BJ (cell line): ENCODE data around the gene ACOX1. TPM values are rescaled to one million over a fixed set of nuclear protein-coding genes. Genes with fewer than 3 reads are reported as not detected.

Experiments used
- CTCF ChIA-PET: fragments of 350-600 bp; formaldehyde crosslinking; extraction: SDS; loops from one replicate; lab custom pipeline; 2021; ENCODE audit warnings: antibody characterized with exemption, inconsistent platforms; lab: Yijun Ruan, JAX
- POLR2A ChIA-PET: fragments of 300-600 bp; sonication (Branson Sonifier 250); formaldehyde crosslinking; extraction: SDS; loops from one replicate; lab custom pipeline; 2021; ENCODE audit warnings: antibody characterized with exemption; lab: Charles Lee
- DNase-seq: peaks from one replicate; pipeline ENCODE4 v3.0.0-alpha.2; 2011; ENCODE audit warnings: low read depth
- H3K27me3 ChIP-seq: 2 replicates; pipeline ENCODE4 v1.6.0; 2011; ENCODE audit warnings: low read length; ENCODE audit not compliant: control insufficient read depth, insufficient read depth
- H3K36me3 ChIP-seq: 2 replicates; pipeline ENCODE4 v1.5.1; 2011; ENCODE audit warnings: low read length; ENCODE audit not compliant: control insufficient read depth, insufficient read depth
- H3K4me3 ChIP-seq: 2 replicates; pipeline ENCODE4 v1.5.1; 2011; ENCODE audit warnings: low read depth, mild to moderate bottlenecking, control low read depth, low read length
- CTCF ChIP-seq: IDR thresholded peaks from 2 replicates; pipeline ENCODE4 v1.5.1; 2011; ENCODE audit warnings: low read depth, mild to moderate bottlenecking, control low read depth, inconsistent platforms, low read length, moderate library complexity; ENCODE audit not compliant: insufficient read depth
- polyA plus RNA-seq: library from polyadenylated mRNA; depleted of rRNA; stranded (reverse); fragments of >200 nt; gene quantifications from 2 replicates; pipeline ENCODE4 v1.2.3, GENCODE V29; 2011

The ACOX1 gene
- polyA plus RNA-seq, 1 experiment, result 33.6 TPM

GRCh38 chr17:75996665-75997590 is 18.0 kb upstream of the ACOX1 start:
- POLR2A ChIA-PET, result no interaction called here
- no peak overlapping the region for H3K4me3 ChIP-seq
- H3K27me3 ChIP-seq, result no peaks in the 10 kb centered on the region
- H3K36me3 ChIP-seq, result peaks cover 3% of the 10 kb centered on the region
- no peak for DNase-seq
- TF ChIP-seq CTCF, result no peak
- CTCF ChIA-PET, result interaction anchor here (1.8 to 19.9 kb wide), 4 partner anchors 9 to 89 kb away, joined by 9 to 264 read pairs (median 22); partner anchors contain the start of gene MRPL38

DNA sequence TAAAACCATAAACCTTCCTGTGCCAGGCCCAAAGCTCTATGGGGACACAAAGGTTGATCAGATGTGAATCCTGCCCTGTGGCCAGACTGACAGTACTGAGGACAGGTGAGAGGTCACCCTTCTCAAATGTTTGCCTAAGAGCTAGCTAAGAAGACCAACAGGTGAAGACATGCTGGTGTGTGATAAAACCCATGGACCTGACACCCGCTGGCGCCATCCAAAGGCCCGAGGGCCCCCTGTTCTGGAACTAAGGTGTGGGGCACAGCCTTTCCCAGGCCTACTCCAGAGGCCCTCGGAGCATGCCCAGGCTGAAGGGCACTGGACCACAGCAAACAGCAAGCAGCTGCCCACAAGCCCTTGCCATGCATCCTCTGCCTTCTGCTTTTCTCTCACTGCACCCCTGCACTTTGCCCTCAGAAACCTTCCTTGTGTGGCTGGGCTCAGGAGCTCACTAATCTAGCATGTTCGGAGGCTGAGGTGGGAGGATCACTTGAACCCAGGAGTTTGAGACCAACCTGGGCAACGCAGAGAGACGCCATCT is 16.5 kb upstream of the ACOX1 start:
- CTCF ChIA-PET, result interaction anchor here (2.9 to 19.9 kb wide), 2 partner anchors 19 to 88 kb away, joined by 15 to 264 read pairs; partner anchors contain the start of gene MRPL38
- peaks cover 6% of the 10 kb centered on the region for H3K36me3 ChIP-seq
- no peaks in the 10 kb centered on the region for H3K27me3 ChIP-seq
- POLR2A ChIA-PET, result no interaction called here
- no peak overlapping the region for H3K4me3 ChIP-seq
- no peak for TF ChIP-seq CTCF
- no peak for DNase-seq

- CTCF ChIA-PET, result interaction anchor here (0.9 to 2.9 kb wide), 2 partner anchors 10 to 19 kb away, joined by 3 to 15 read pairs; no protein-coding TSS in a partner anchor
- H3K4me3 ChIP-seq, result no peak overlapping the region
Measured at GRCh38 chr17:75994802-75995370, 15.9 kb upstream of the ACOX1 start.

DNA sequence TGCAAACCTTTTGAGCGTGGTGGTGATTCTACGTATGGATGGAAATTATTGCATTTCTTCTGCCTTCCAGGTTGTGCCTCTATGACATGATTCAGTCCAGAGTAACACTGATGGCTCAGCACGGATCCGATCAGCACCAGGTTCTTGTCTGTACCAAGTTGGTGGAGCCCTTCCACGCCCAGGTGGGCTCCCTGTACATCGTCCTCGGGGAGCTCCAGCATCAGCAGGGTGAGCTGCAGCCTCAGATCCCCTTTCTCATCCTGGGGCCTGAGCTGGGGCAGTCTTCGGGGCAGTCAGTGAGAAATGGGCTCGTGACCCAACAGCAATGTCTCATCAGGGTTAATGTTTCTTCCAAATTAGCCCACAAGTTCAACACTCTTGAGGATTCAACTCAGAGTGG is 12.4 kb upstream of the ACOX1 start:
- no peak for DNase-seq
- ChIA-PET POLR2A (no interaction called here), CTCF (interaction anchor here (1.0 to 1.1 kb wide), 2 partner anchors 12 to 14 kb away, joined by 3 read pairs; no protein-coding TSS in a partner anchor)

More at GRCh38 chr17:75994802-75995370, 15.9 kb upstream of the ACOX1 start:
- POLR2A ChIA-PET, result no interaction called here
- DNase-seq, result no peak
- no peak for TF ChIP-seq CTCF
- peaks cover 6% of the 10 kb centered on the region for H3K36me3 ChIP-seq
- H3K27me3 ChIP-seq, result no peaks in the 10 kb centered on the region

More for the DNA sequence above, 12.4 kb upstream of the ACOX1 start:
- Histone ChIP-seq H3K27me3 (no peaks in the 10 kb centered on the region), H3K4me3 (no peak overlapping the region), H3K36me3 (peaks cover 6% of the 10 kb centered on the region)
- TF ChIP-seq CTCF, result no peak
